Cardiac fibroblast (primary cell): ENCODE results near the gene CNOT1.

Experiments used
- DNase-seq, 2 donors: peaks; one replicate each; pipeline versions ENCODE4 v3.0.0 to v3.0.0-alpha.2; 2010; ENCODE audit warnings: low read depth in 2 of 2
- H3K4me3 ChIP-seq, 2 donors: replicated peaks in 1 of 2; 1 replicate in 1 of 2; 2 replicates in 1 of 2; pipeline ENCODE4 v1.5.1; 2011; ENCODE audit warnings: low read depth in 2 of 2, low read length in 2 of 2, mild to moderate bottlenecking in 2 of 2, moderate library complexity in 1 of 2
- CTCF ChIP-seq: IDR thresholded peaks from one replicate; pipeline ENCODE4 v1.5.1; 2011; ENCODE audit warnings: low read depth, mild to moderate bottlenecking, low read length, inconsistent platforms

Gene CNOT1

GRCh38 chr16:58530179-58530578, 99.4 kb downstream of the CNOT1 start:
- H3K4me3 ChIP-seq = no peak overlapping the region
- no peak for TF ChIP-seq CTCF
- no peak for DNase-seq

GRCh38 chr16:58519707-58520106, 109.9 kb downstream of the CNOT1 start:
- no peak overlapping the region for H3K4me3 ChIP-seq
- no peak for DNase-seq
- TF ChIP-seq CTCF = no peak

- DNase-seq = no peak
- no peak for TF ChIP-seq CTCF
- no peak overlapping the region for H3K4me3 ChIP-seq
Observed at GRCh38 chr16:58518980-58519368, 110.7 kb downstream of the CNOT1 start.

- DNase-seq = no peak
- no peak overlapping the region for H3K4me3 ChIP-seq
- TF ChIP-seq CTCF = no peak
Observed at GRCh38 chr16:58518083-58518979, 111.3 kb downstream of the CNOT1 start.

- no peak for TF ChIP-seq CTCF
- DNase-seq = no peak
- H3K4me3 ChIP-seq = no peak overlapping the region
Observed at GRCh38 chr16:58516768-58517107, 112.9 kb downstream of the CNOT1 start.

GRCh38 chr16:58515871-58516767, 113.5 kb downstream of the CNOT1 start:
- TF ChIP-seq CTCF = no peak
- DNase-seq = peak in 1 of 2 donors; percentile 5
- H3K4me3 ChIP-seq = peak overlapping the region; percentile 75 to 80
